HepG2 (cell line): ENCODE data around the gene TMEM97. TPM values are rescaled to one million over a fixed set of nuclear protein-coding genes. Genes with fewer than 3 reads are reported as not detected.

Experiments
- ARID3A ChIP-seq: IDR thresholded peaks from 2 replicates; pipeline ENCODE4 v1.6.1; 2012; ENCODE audit warnings: low read depth, low read length, improper control_type of control experiment
- ARID4A ChIP-seq: sonication (generic); formaldehyde crosslinking; IDR thresholded peaks from 2 replicates; pipeline ENCODE4 v1.5.0; 2020; ENCODE audit warnings: mild to moderate bottlenecking, missing genetic modification reagents, borderline replicate concordance
- BHLHE40 ChIP-seq: IDR thresholded peaks from 2 replicates; pipeline ENCODE4 v1.6.1; 2011; ENCODE audit warnings: low read length, improper control_type of control experiment
- ELF3 ChIP-seq: IDR thresholded peaks from 2 replicates; pipeline ENCODE4 v1.6.1; 2016; ENCODE audit warnings: missing genetic modification reagents, missing compliant biosample characterization
- HMGXB3 ChIP-seq: sonication (generic); formaldehyde crosslinking; IDR thresholded peaks from 2 replicates; pipeline ENCODE4 v1.4.0; 2020; ENCODE audit warnings: missing genetic modification reagents, borderline replicate concordance
- JUN ChIP-seq: sonication (generic); formaldehyde crosslinking; IDR thresholded peaks from 2 replicates; pipeline ENCODE4 v1.4.0; 2020; ENCODE audit warnings: mild to moderate bottlenecking, missing genetic modification reagents
- LRRFIP1 ChIP-seq: sonication (generic); formaldehyde crosslinking; conservative IDR thresholded peaks from 2 replicates; pipeline ENCODE4 v1.4.0; 2020; ENCODE audit warnings: missing genetic modification reagents
- MXI1 ChIP-seq: IDR thresholded peaks from 3 replicates; pipeline ENCODE4 v1.6.1; 2012; ENCODE audit warnings: low read depth, low read length, inconsistent platforms, borderline replicate concordance
- MYPOP ChIP-seq: sonication (generic); formaldehyde crosslinking; IDR thresholded peaks from 2 replicates; pipeline ENCODE4 v1.8.1; 2023; ENCODE audit warnings: mild to moderate bottlenecking, moderate library complexity, missing genetic modification reagents
- NCOA2 ChIP-seq: sonication (generic); formaldehyde crosslinking; IDR thresholded peaks from 2 replicates; pipeline ENCODE4 v1.8.0; 2022; ENCODE audit warnings: inconsistent platforms
- SAP130 ChIP-seq: IDR thresholded peaks from 2 replicates; pipeline ENCODE4 v1.6.1; 2016; ENCODE audit warnings: low read depth
- STAG1 ChIP-seq: sonication (generic); formaldehyde crosslinking; IDR thresholded peaks from 2 replicates; pipeline ENCODE4 v1.4.0; 2020; ENCODE audit warnings: missing genetic modification reagents
- YEATS2 ChIP-seq: sonication (generic); formaldehyde crosslinking; IDR thresholded peaks from 2 replicates; pipeline ENCODE4 v1.4.0; 2020; ENCODE audit warnings: missing genetic modification reagents, borderline replicate concordance
- ZNF264 ChIP-seq: sonication (generic); formaldehyde crosslinking; IDR thresholded peaks from 2 replicates; pipeline ENCODE4 v1.4.0; 2020; ENCODE audit warnings: missing genetic modification reagents
- ZNF557 ChIP-seq: sonication (generic); formaldehyde crosslinking; IDR thresholded peaks from 2 replicates; pipeline ENCODE4 v1.4.0; 2020; ENCODE audit warnings: missing genetic modification reagents
- ZNF563 ChIP-seq: sonication (generic); formaldehyde crosslinking; IDR thresholded peaks from 2 replicates; pipeline ENCODE4 v1.8.0; 2022; ENCODE audit warnings: mild to moderate bottlenecking, moderate library complexity, missing genetic modification reagents
- polyA plus RNA-seq, 8 experiments: library from polyadenylated mRNA; depleted of rRNA in 3 of 8; stranded (reverse) in 7 of 8; unstranded in 1 of 8; fragments of >200 nt; fragmentation: Illumina TruSeq in 4 of 8; extraction: Trizol in 4 of 8; gene quantifications; 2 replicates each; pipeline versions ENCODE4 v1.2.1 to v1.2.3, GENCODE V29; 2011 to 2016; ENCODE audit warnings: low read depth in 4 of 8, missing spikeins in 1 of 8, mixed read lengths in 1 of 8; ENCODE audit not compliant: insufficient read depth in 1 of 8
- total RNA-seq, 5 experiments: library from RNA; depleted of rRNA; stranded (reverse); fragments of >200 nt; fragmentation: Illumina TruSeq; extraction: Trizol; gene quantifications; 2 replicates each; pipeline ENCODE4 v1.2.3, GENCODE V29; 2016; ENCODE audit warnings: low read depth in 1 of 5

The TMEM97 gene
- total and polyA plus RNA-seq, 2 of the 13 experiments (the other 11 are each of a cell fraction or from before 2014, with no cell fraction given), result 69.6 to 137 TPM

GRCh38 chr17:28346746-28347246 lies 27.8 kb downstream of the TMEM97 start (continued):
- TF ChIP-seq NCOA2 (CRISPR knock-in tag) (peak; percentile 46; the same call in 1 of the 2 replicates), LRRFIP1 (CRISPR knock-in tag) (no peak), YEATS2 (no peak), MXI1 (peak; percentile 49; the same call in 1 of the 3 replicates), ARID4A (CRISPR knock-in tag) (peak; percentile 40; the same call in 1 of the 2 replicates), BHLHE40 (no peak), STAG1 (CRISPR knock-in tag) (peak; percentile 80), HMGXB3 (CRISPR knock-in tag) (peak; percentile 54; the same call in 1 of the 2 replicates), ZNF557 (CRISPR knock-in tag) (no peak), ZNF264 (CRISPR knock-in tag) (0 out of 2 replicates have a peak, but pooled peaks have one; percentile 37), ARID3A (peak; percentile 69), SAP130 (CRISPR knock-in tag) (peak; percentile 78; the same call in 1 of the 2 replicates), ZNF563 (0 out of 2 replicates have a peak, but pooled peaks have one; percentile 37), ELF3 (CRISPR knock-in tag) (0 out of 2 replicates have a peak, but pooled peaks have one; percentile 33), JUN (no peak), MYPOP (CRISPR knock-in tag) (no peak)
